NK-92 (cell line): ENCODE data around the gene NPC1L1.

Source experiments
- DNase-seq: peaks from one replicate; lab custom pipeline; 2025; ENCODE audit not compliant: unreplicated experiment; lab: John Stamatoyannopoulos, UW

Gene NPC1L1

DNA sequence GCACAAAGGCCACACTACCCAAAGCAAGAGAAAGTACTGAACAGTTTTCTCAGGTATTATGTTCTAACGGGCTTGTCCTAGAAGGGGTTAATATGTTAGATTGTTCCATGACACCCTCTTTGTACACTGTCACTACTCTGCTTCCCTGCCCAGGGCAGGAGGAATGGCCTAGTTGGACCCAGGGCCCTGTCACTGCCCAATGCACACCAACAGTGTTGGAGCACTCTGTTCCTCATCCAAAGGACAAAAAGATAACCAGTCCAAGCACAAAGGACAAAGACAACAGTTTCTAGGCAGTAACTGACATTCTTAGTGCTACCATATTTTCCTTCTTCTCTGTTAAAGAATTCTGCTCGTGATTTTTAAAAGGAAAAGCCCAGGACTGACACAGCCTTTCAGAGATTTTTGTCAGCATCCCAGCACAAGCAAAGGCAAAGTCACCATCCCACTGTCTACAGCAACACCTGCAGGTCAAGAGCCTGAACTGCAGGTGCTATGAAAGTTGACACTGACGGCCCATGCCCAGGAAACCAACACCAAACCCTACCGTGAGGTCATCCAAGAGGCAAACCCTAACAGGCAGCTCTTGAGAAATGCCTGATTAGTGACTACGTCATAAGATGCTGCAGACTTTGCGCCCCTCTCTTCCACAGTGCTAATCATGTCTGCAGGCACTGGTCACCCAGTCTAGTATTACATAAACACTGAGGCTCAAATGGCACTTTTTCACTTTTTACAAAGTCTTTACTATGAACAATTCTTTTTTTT, 63.9 kb downstream of the NPC1L1 start:
- DNase-seq, result no peak

DNA sequence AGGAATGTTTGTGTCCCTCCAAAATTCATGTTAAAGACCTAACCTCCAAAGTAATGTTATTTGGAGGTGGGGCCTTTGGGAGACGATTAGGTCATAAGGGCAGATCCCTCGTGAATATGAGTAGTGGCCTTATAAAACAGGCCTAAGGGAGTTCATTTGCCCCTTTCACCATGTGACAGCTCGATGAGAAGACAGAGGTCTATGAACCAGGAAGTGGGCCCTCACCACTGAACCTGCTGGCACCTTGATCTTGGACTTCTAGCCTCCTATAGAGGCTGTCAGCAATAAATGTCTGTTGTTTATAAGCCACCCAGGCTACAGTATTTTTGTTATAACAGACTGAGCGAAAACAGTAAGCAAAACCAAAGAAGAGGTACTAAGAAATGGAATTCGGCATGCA, 64.8 kb downstream of the NPC1L1 start:
- no peak for DNase-seq

DNA sequence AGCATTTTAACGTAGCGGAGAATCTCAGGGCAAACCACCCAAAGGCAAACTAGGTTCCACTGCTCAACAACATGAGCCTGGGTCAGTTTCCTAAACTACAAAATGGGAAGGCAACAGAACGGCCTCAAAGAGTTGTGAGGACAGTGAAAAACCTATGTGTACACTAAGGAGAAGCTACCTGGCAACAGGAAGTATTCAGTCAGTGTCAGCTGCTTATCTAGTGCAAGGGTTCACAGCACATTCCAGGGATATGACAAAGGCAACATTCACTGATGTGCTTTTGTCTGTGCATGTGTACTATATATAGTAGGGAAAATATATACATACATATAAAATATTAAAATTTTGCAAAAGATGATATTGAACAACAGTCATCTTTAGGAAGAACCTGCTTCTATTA, 67.8 kb downstream of the NPC1L1 start:
- no peak for DNase-seq

DNA sequence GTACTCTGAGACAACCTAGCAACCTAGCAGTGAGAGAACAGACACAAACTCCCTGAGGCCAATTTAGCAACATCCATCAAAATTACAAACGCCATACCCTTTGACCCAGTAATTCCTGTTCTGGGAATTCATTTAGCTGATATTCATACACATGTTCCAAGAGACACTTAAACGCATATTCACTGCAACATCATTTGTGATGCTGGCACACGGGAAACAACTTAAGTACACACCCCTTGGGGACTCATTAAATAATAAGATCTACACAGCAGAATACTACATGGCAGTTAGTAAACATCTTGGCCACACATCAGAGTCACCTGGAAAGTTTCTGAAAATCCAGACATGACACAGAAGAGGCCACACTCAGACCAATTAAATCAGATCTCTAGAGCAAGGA, 68.3 kb downstream of the NPC1L1 start:
- DNase-seq, result no peak

GRCh38 chr7:44471850-44472249, 69.3 kb downstream of the NPC1L1 start:
- no peak for DNase-seq

GRCh38 chr7:44471436-44471835, 69.7 kb downstream of the NPC1L1 start:
- no peak for DNase-seq

GRCh38 chr7:44470628-44471245, 70.4 kb downstream of the NPC1L1 start:
- no peak for DNase-seq

DNA sequence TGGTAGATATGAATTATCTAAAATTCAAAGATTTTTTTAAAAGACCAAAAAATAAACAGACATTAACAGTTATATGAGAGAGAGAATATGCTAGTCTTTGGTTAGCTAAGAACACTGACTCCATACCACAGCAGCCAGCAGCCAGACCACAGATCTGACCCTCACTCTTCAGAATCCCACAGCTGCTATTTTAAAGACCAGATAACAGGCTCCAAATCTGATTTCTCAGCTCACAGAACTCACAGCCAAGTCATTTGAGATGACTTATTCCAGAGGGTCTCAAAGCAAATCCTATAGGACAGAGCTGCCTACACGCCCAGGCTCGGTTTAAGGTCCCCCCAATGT, 71.0 kb downstream of the NPC1L1 start:
- DNase-seq, result no peak

DNA sequence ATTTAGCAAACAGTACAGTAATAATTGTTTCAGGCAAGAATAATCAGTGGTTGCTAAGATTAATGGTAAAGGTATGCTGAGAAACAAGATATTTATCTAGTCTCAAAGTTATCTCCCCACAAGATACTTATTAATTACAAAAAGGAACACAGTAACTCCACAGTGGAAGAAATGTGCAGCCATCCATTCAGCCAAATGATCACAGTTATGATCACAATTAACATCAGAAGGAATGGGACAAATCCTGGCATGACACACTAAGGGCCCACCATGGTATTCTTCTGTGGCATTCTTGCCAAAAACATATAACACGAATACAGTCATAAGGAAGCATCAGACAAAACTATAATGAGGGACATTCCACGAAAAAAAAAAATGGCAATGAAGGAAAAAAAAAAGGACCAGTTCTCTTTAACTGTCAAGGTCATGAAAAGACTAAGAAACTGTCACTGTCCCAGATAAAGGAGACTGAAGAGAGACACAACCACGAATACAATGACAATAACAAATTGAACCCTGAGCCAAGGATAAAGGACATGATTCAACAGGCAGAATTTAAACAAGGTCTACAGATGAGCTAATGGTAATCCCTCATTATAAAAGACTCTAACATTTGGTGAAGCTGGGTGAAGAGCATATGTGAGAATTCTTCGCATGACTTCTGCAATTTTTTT, 71.5 kb downstream of the NPC1L1 start:
- DNase-seq, result no peak

GRCh38 chr7:44467217-44467548, 73.9 kb downstream of the NPC1L1 start:
- no peak for DNase-seq

DNA sequence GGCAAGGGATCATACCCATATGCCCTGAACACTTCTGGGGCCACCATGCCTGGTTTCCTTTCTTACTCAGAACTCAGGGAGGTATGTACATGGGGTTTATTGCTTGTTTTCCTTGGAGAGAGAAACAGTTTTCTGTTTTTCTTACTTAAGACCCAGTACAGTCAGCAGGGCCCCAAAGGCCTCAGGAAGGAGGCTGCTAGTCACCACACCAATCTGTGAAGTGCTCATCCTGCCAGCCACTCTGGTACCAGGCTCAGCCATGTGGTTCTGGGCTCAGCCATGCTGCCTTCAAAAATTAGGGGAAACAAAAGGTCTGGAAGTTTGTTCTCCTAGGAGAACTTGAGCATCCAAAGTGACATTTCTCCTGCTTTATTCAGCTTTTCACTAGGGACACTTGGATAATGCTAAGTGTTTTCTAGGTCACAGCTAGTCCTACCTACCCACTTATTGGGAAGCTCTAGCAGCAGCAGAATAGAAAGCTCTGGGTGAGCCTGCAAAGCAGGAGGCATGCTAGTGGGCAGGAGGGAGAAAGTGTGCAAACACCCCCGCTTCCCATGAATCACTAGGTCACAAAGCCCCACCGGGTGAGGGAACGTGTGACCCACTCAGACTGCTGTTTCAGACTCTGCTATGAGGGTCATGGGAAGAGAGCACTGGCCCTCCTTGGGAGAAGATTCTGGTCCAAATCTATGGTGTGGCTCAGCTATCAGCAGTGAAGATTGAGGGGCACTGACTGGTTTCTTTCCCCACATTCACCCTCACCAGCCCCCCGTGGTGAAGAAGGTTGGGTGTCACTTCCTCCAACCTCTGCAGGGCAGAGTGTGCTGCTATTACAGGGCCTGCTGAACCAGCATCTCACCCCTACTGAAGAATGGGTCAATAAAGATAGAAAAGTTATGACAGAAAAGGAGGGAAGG, 74.6 kb downstream of the NPC1L1 start:
- no peak for DNase-seq

DNA sequence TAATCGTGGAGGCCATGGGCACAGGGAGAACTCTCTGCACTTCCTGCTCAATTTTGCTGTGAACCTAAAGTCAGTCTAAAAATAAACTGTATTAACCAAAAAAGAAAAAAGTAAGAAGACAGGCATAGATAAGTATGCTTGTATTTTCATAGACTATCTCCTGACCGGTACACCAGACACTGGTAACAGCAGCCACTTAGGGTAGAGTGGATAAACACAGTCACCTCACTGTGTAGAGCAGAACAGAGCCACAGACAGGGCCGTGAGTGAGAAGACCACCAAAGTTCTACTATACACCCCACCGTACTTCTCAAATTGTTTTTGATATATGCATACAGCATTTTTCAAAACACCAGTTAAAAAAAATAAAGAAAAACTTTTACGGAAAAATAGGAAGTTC, 75.6 kb downstream of the NPC1L1 start:
- no peak for DNase-seq

GRCh38 chr7:44463169-44463808, 77.8 kb downstream of the NPC1L1 start:
- DNase-seq, result no peak
